HG03095 (cell line): Measurements from ENCODE around the gene PAK5.

ENCODE experiments used
- ATAC-seq: cut with Tn5 transposase; IDR thresholded peaks from one replicate; pipeline ENCODE4 v1.9.1; 2021; ENCODE audit warnings: moderate library complexity; ENCODE audit not compliant: unreplicated experiment

Gene PAK5

DNA sequence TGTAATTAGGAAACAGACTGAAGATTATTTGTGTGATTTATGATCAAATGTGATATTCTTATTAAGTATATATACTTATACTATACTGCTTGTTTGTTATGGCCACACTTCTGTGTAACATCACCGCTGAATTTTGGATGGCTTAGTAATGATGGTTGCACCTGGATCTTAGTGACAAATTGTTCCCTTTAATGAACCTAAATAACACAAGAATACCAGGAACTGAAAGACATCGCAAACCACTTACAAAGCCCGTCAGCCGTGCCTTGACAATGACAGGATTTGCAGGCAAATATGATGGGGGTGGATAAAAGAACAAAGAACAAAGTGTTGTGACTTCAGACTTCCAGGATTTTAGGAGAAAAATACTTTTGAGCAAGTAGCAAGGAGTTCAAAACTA, 257.4 kb downstream of the PAK5 start:
- ATAC-seq = no peak

DNA sequence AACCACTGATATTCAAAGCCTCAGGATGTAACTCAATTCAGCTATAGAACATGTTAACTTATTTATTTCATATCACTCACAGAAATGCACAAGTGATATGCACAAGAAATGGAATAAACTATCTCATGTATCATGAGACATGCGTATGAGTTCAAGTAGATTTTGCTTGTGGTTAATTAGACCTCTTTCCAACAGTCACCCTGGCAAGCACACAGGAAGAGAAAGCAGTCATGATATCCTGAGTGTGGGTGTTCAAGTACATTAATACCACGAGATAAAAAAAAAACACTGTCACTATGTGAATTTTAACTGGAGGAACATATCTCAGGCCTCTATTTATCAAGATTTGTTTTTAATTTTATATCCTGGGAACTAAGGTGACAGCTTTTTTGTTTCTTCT, 260.3 kb downstream of the PAK5 start:
- ATAC-seq = no peak

DNA sequence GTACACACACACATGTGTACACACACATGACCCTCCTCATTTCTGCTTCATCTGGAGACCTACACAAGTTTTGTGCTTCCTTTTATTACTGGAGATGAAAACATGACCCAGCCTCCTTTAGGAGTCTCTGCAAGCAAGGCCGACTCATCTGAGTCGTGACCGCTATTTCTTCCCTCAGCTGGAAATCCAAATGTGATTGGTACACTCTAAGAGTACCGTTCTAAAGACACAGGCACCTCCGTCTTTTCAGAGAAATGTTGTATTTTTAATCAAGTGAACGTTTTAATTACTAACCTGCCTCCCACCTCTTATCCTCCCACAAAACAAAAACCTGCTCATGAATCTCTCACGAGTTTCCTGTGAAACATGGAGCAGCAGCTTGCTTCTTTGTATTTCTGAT, 261.5 kb downstream of the PAK5 start:
- ATAC-seq = no peak

DNA sequence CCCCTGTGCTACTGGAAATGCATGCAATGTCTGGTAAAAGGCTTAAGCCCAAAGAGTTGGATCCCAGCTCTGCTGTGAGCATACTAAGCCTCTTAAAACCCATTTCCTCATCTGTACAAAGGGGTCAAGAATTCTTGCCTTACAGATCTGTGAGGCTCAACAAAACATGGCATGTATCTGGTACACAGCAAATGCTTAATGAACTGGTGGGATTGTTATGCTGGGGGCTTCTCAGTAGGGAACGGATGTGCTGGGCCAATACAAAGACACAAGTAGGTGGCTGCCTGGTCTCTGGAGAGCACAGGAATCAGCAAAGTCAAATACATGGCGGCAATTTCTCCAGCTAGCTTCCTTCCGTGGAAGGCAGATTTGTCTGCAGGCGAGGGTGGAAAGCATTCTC, 262.2 kb downstream of the PAK5 start:
- ATAC-seq = no peak

GRCh38 chr20:9575836-9576235, 263.0 kb downstream of the PAK5 start:
- ATAC-seq = no peak

GRCh38 chr20:9574776-9575175, 264.1 kb downstream of the PAK5 start:
- ATAC-seq = no peak

- ATAC-seq = no peak
Measured at GRCh38 chr20:9574181-9574580, 264.7 kb downstream of the PAK5 start.

GRCh38 chr20:9573335-9574151, 265.3 kb downstream of the PAK5 start:
- no peak for ATAC-seq

GRCh38 chr20:9572670-9573069, 266.2 kb downstream of the PAK5 start:
- ATAC-seq = no peak

DNA sequence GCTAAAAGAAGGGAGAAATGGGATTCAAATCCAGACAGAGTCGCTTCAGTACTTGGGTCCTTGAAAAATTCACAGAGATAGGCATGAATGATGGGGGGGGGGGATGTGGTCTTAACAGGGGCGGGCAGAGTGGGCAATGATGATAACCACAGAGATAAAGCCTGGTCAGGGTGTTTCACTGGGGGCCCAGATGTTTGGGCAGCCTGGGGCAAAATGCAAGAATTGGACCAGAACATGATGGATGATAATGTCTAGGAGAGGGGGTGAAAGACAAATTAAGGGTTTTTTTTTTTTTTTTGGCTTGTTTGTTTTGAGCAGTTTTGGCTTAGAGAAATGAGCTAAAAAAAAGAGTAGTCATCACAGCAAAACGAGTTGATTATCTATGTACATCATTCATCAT, 267.1 kb downstream of the PAK5 start:
- ATAC-seq = no peak

DNA sequence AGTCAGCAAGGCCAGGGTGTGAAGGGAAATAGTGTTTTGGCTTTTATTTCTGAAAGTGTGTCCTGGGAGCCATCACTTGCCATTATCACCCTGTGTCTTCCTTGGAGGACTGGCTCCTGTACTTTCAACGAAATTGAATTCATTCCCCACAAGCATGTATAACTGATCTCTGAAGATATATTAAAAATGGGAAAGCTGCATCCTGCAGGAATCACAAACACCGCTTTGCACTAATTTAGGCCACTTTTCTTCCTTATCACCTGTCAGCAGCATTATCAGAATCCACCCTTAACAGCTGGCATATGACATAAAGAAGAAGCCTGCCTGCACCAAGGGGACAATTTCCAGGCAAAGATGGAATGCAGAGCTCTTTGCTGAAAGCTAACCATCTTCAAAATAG, 268.3 kb downstream of the PAK5 start:
- ATAC-seq = no peak

- ATAC-seq = no peak
Measured at GRCh38 chr20:9566977-9567376, 271.9 kb downstream of the PAK5 start.

DNA sequence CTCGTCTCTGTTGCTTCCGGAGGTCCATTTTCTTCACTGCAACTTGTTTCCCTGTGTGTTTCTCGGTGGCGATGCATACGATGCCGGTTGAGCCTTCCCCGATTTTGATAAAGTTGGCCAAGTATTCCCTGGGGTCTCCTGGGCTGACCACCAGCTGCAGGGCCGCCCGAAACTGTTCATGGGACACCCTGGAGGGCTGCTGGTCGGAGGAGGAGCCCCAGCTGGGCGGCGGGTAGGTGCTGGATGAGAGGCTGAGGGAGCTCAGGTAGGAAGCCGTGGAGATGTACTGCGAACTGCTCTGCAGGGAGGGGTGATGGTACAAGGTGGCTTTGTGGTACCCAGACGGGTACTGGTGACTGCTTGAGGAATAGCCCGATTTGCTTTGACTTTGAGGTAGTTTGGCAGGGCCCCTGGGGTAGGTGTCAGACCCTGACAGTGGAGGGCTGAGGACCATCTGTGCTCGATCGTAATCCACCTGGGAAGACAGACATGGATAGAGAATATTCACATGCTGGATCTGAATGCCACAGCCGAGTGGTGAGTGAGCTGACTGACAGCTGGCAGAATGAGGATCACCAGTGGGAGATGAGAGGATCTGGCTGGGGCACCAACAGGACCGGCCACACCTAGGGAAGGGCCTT, 272.8 kb downstream of the PAK5 start:
- ATAC-seq = no peak

- no peak for ATAC-seq
Measured at GRCh38 chr20:9557411-9557810, 281.5 kb downstream of the PAK5 start.

DNA sequence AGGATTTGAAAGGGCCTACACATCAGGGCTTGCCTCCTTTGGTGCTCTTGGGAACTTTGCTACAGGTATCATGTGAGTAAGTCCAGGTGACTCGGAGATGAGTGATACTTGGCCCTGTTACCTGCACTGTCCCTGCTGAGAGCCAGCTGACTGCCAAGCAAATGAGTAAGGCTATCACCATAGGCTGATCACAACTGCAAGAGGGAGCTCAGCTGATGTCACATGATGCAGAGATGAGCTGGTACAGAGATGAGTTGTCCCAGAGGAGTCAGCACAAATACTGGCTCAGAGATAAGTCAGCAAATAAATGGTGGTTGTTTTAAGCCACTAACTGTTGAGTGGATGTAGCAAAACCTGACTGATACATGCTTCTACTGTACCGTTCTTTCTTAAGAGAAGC, 283.1 kb downstream of the PAK5 start:
- no peak for ATAC-seq

GRCh38 chr20:9551808-9552550, 286.9 kb downstream of the PAK5 start:
- no peak for ATAC-seq

DNA sequence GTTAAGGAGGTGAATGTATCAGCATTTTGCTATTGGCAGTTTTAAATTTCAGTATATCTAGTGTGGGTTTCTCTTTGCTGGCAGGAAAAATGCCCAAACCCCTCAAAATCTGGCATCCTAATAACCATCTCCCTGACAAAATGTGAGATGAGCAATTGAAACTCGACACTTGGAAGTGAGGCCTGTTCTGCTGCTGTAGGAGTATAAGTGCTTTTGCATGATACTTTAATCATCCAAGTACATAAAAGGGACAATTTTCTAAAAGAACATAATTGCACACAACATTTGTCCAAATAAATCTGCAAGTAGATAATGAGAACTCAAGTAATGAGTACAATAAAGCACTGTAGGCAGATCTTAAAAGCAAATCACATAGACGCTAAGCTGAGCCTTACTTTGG, 288.0 kb downstream of the PAK5 start:
- no peak for ATAC-seq

GRCh38 chr20:9550283-9550682, 288.6 kb downstream of the PAK5 start:
- no peak for ATAC-seq

GRCh38 chr20:9543214-9543613, 295.7 kb downstream of the PAK5 start:
- ATAC-seq = no peak

DNA sequence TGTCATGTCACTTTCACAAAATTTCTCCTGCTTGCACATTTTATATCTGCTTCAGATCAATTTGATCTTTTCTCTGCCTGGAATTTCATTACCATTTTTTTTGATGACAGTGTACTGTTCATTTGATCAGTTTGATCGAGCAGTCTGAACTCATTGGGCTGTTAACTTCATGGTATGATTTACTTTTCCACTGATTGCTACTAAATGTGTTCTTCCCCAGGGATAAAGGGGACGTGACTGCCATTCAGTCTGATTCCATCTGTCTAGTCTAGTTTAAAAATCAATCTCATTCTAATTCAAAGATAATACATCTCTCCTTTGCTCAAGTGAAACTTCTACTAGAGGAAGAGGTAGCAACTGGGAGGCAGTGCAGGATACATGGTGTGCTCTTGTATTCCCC, 303.4 kb downstream of the PAK5 start:
- no peak for ATAC-seq

- ATAC-seq = no peak
Measured at GRCh38 chr20:9534025-9534424, 304.9 kb downstream of the PAK5 start.
